8988T (cell line): ENCODE data around the gene VIPR2.
"Not testable (repeated sequence)": the region's sequence is repeated elsewhere in the genome, so short reads cannot be mapped to it uniquely, and the experiment has no call there.

Experiments used
- DNase-seq: peaks from one replicate; pipeline ENCODE4 v3.0.0; 2011

The VIPR2 gene

GRCh38 chr7:159084069-159084801 lies 60.4 kb downstream of the VIPR2 start:
- no peak for DNase-seq

DNA sequence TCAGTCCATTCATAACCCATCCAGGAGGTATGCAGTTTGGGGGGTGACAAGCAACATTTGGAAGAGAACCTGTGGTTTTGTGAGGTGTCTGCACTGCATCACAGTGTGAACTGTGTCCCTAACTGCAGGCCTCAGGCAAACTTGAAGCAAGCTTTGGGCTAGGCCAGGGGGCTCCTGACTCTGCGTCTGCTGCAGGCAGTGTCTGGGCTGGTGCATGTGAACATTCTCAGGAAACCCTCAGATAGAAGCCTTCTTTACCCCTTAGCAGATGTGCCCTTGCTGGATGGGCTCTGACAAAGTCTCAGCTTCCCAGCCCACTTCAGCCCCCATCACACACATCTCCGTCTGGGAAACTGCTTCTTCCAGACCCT lies 61.0 kb downstream of the VIPR2 start:
- no peak for DNase-seq

DNA sequence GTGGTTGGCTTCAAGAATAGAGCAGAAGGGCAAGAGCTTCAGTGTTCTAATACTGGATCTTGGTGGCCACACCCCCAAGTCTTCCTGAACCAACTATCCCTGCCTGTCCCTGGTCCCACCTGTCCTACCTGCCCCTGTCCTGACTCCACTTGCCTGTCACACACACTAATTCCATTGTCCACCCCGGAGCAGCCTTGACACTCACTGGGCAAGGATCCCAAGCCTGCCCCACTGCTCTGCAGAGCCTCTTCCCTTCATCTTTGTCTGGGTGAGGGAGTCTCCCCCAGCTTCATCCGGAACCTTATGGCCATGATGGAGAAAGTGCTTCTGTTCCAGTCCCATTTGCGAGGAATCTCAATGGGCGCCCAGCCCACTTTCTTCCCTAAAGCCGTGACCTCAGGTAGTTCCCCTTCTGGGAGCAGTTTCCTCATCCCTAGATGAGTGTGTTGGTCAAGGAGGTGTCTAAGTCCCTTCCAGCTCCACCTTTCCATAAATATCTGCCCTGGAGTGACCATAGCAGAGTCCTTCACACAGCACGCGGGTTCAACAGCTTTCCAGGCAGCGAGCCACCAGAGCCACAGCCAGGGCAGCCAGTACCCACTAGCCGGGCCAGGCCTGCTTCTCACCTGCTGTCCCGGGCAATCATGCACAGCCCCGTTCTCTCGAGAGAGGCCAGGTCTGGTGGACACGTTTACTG lies 61.5 kb downstream of the VIPR2 start:
- no peak for DNase-seq

GRCh38 chr7:159082075-159082474 lies 62.6 kb downstream of the VIPR2 start:
- DNase-seq: not testable (repeated sequence)

- no peak for DNase-seq
These were observed 65.8 kb downstream of the VIPR2 start for GRCh38 chr7:159078911-159079270.

DNA sequence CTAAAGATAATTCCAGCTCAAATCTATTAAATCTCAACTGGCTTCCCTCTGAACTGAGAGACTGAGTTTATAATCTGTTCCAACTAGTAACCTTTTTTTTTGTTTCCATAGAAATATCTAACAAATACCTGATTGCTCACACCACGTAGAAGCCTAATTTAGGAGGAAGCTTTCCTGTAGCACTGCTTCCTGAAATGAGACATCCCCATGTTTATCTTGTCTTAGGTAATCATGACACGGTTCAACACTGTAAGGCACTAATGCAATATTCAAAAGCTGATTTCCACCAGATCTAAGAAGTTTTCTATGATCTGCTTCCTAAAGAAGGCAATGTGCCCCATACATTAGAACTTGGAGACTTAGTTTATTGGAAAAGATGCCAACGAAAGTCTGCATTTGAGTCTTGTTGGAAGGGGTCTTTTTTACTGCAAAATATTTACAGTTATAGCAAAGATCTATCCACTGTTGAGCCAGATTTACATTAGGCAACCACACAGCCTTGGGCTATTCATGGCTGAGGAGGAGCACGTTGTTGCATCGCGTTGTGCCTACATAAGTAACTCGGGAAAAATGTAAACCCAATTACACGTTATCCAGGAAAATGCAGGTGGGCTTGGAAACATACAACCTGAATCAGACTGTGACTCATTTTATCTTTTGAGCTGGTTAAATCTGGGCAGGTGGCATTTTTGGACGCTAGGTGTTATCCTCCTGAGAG lies 66.3 kb downstream of the VIPR2 start:
- DNase-seq: no peak

GRCh38 chr7:159076333-159076732 lies 68.3 kb downstream of the VIPR2 start:
- DNase-seq: no peak

DNA sequence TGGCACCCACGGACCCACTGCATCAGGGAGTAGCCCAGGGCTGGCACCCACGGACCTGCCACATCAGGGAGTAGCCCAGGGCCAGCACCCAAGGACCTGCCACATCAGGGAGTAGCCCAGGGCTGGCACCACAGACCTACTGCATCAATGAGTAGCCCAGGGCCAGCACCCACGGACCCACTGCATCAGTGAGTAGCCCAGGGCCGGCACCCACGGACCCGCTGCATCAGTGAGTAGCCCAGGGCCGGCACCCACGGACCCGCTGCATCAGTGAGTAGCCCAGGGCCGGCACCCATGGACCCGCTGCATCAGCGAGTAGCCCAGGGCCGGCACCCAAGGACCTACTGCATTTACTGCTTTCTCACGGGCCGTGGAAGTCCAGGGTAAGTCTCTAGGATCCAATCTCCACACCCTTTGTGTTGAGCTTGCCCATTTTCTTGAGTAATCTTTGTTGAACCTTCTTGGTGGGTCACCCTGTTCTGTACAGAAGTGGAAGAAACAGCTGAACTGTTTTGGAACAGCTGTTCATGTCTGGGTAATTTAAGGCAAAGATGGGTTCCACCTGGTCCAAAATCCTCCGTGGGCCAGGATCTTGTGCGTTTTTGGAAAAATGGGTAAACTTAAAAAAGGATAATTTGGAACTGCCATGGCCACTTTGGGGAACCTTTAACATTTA lies 69.0 kb downstream of the VIPR2 start:
- no peak for DNase-seq

GRCh38 chr7:159071260-159071659 lies 73.4 kb downstream of the VIPR2 start:
- DNase-seq: no peak

DNA sequence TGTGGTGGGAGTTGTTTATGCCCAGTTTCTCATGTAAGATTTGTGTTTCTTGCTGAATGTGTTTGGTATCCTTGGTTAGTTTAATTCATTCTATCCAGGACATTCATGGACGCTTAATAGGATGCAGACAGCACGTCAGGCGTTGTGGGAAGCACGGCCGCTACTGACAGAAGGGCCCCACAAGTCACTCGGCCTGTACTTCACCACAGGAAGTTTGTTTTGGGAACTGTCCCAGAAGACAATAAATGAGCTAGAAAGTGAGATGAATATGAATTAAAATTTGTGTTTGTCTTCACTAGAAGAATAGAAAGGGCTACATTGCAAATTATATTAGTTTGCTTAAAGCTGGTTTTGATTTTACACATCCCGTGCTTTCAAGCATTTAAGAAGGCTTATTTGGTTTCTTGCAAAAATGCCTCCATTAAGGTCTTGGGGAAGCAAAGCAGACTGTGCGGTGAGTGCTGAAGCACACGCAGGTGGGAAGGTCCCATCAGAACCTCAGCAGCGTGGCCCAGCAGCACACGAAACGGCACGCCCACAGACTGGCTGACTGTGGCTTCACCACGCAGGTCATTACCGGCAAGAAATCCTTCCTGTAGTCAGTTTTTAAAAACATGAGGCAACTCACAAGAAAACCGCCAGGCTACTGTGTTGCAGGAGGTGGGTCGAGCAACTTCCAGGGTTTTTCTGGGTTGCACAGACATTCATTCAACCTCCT lies 74.1 kb downstream of the VIPR2 start:
- no peak for DNase-seq

DNA sequence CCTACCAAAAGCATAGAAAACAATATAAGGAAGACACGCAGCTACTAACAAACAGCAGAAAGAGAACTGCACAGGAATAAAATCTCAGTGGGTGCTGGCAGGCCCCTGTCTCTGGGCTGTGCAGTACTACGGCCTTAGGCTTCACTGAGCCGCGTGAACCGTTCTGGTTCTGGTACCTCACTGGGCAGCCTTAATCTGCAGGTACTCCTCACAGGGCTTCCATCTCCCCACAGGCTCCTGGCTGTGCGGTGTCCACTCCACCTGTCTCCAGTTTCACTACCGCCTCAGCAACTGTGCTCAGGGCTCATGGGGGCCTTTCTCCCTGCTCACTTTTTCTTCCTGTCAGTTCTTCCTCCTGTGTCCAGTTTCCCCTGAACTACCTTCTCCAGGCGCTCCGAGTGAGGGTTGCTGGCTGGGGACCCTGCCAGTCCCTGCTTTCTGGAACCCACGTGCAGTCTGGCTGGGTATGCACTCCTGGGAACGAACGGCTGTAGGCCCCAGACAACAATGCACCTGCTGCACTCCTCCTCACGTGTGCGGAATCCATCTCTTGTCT lies 75.7 kb downstream of the VIPR2 start:
- DNase-seq: no peak

DNA sequence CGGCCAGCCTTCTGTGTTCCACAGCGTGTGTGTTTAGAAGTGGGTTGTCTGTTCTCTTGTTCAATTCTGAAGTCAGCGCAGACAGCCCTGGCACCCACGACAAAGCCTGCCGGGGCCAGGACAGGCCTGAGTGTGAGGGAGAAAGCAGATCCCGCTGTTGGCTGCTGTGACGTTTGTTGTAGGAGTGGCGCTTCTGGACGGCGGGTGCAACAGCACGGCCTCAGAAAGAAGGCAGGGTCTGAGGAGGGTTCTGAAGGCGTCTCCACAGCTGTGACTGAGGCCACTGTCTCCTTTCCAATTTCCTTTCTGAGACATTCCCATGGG lies 76.2 kb downstream of the VIPR2 start:
- no peak for DNase-seq

- DNase-seq: no peak
These were observed 76.8 kb downstream of the VIPR2 start for GRCh38 chr7:159067576-159068487.

DNA sequence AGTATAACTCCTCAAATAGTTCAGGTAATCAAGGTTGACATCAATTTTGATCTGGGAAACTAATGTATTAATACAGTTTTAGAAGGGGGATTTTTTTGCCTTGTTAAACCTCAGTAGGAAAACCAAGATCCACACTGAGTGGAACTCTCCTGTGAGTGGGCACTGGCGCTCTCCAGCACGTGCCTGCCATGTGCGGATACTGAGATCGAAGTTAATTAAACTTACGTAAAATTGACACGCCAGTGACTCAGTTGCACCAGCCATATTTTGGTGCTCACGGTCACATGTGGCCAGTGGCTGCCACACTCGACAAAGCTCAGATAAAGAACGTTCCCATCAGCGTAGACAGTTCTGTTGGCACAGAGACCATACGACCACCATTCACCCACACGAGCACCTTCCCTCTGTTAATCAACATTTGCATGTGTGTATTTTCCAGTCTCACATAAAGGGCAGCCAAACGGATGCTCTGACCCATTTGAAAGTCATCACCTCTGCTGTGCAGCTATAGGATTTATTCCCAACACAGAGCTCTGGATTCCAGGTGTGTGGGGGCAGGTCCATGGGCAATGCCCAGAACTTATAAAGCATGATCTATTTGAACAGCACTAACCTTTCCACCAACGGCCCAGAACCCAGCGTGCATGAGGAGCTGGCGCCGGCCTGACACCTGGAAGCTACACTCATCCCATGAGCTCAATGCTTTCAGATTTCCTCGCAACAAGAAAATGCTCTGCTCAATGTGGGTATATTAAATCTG lies 77.7 kb downstream of the VIPR2 start:
- DNase-seq: no peak

DNA sequence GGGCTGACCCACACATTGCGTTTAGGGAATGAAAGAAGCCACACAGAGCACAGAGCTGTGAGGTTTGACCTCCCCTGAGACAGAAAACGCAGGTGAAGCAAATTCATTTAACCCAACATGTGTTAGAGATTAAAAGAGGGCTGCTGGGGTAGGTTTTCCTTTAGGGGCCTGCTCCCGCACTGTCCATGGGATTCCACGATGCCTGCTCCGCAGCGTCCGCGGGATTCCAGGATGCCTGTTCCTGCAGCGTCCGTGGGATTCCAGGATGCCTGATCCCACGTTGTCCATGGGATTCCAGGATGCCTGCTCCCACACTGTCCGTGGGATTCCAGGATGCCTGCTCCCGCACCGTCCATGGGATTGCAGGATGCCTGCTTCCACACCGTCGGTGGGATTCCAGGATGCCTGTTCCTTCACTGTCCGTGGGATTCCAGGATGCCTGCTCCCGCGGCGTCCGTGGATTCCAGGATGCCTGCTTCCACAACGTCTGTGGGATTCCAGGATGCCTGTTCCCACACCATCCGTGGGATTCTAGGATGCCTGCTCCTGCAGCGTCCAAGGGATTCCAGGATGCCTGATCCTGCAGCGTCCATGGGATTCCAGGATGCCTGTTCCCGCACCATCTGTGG lies 78.7 kb downstream of the VIPR2 start:
- no peak for DNase-seq

- DNase-seq: no peak
These were observed 79.7 kb downstream of the VIPR2 start for GRCh38 chr7:159064816-159065510.

- no peak for DNase-seq
These were observed 80.4 kb downstream of the VIPR2 start for GRCh38 chr7:159064121-159064815.

DNA sequence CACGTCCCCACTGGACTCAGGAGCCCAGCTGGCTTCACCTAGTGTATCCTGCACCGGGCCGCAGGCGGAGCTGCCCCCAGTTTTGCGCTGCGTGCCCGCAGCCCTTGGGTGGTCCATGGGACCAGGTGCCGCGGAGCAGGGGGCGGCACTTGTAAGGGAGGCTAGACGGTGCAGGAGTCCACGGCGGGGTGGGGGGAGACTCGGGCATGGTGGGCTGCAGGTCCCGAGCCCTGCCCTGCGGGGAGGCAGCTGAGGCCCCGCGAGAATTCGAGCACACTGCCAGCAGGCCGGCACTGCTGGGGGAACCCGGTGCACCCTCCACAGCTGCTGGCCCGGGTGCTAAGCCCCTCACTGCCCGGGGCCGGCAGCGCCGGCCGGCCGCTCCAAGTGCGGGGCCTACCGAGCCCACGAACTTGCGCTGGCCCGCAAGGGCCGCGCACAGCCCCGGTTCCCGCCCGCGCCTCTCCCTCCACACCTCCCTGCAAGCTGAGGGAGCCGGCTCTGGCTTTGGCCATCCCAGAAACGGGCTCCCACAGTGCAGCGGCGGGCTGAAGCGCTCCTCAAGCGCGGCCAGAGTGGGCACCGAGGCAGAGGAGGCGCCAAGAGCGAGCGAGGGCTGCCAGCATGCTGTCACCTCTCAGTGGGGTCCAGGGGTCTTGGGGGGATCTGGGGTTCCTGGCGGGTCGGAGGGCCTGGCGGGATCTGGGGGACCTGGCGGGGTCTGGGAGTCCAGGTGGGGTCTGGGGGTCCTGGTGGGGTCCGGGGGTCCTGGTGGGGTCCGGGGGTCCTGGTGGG lies 81.4 kb downstream of the VIPR2 start:
- DNase-seq: no peak
